GM18517 (cell line): ENCODE measurements around the gene FFAR1.

ENCODE experiments used
- ATAC-seq: cut with Tn5 transposase; IDR thresholded peaks from one replicate; pipeline ENCODE4 v1.9.1; 2021; ENCODE audit warnings: mild to moderate bottlenecking, moderate library complexity; ENCODE audit not compliant: unreplicated experiment

Gene FFAR1

GRCh38 chr19:35347171-35347929 is at the start of gene FFAR1:
Gene FFAR1 (plus strand): TSS chr19:35347902. CDS start chr19:35351552, 3,650 bp downstream.
- peak; percentile 72 for ATAC-seq

GRCh38 chr19:35297922-35298321 is 49.8 kb upstream of the FFAR1 start:
- ATAC-seq, result no peak

- no peak for ATAC-seq
Observed at GRCh38 chr19:35298561-35298972, 49.1 kb upstream of the FFAR1 start.

- ATAC-seq, result no peak
Observed at GRCh38 chr19:35299523-35300338, 48.0 kb upstream of the FFAR1 start.

GRCh38 chr19:35300339-35300649 is 47.4 kb upstream of the FFAR1 start:
- ATAC-seq, result no peak

- ATAC-seq, result no peak
Observed at GRCh38 chr19:35301961-35302360, 45.7 kb upstream of the FFAR1 start.

GRCh38 chr19:35302446-35302845 is 45.3 kb upstream of the FFAR1 start:
- no peak for ATAC-seq

GRCh38 chr19:35303357-35303915 is 44.3 kb upstream of the FFAR1 start:
- ATAC-seq, result no peak

- ATAC-seq, result no peak
Observed at GRCh38 chr19:35304036-35304435, 43.7 kb upstream of the FFAR1 start.

GRCh38 chr19:35305181-35305580 is 42.5 kb upstream of the FFAR1 start:
- no peak for ATAC-seq

- ATAC-seq, result no peak
Observed at GRCh38 chr19:35306473-35307246, 41.0 kb upstream of the FFAR1 start.

GRCh38 chr19:35307931-35308330 is 39.8 kb upstream of the FFAR1 start:
- no peak for ATAC-seq

GRCh38 chr19:35308910-35309309 is 38.8 kb upstream of the FFAR1 start:
- no peak for ATAC-seq

- ATAC-seq, result no peak
Observed at GRCh38 chr19:35309481-35310279, 38.0 kb upstream of the FFAR1 start.

GRCh38 chr19:35310331-35310730 is 37.4 kb upstream of the FFAR1 start:
- ATAC-seq, result no peak

- ATAC-seq, result no peak
Observed at GRCh38 chr19:35310811-35311465, 36.8 kb upstream of the FFAR1 start.

- no peak for ATAC-seq
Observed at GRCh38 chr19:35311901-35312665, 35.6 kb upstream of the FFAR1 start.

GRCh38 chr19:35313587-35313986 is 34.1 kb upstream of the FFAR1 start:
- no peak for ATAC-seq

GRCh38 chr19:35314031-35314430 is 33.7 kb upstream of the FFAR1 start:
- ATAC-seq, result no peak
